ENCODE data around the gene PDLIM4.

The PDLIM4 gene

DNA sequence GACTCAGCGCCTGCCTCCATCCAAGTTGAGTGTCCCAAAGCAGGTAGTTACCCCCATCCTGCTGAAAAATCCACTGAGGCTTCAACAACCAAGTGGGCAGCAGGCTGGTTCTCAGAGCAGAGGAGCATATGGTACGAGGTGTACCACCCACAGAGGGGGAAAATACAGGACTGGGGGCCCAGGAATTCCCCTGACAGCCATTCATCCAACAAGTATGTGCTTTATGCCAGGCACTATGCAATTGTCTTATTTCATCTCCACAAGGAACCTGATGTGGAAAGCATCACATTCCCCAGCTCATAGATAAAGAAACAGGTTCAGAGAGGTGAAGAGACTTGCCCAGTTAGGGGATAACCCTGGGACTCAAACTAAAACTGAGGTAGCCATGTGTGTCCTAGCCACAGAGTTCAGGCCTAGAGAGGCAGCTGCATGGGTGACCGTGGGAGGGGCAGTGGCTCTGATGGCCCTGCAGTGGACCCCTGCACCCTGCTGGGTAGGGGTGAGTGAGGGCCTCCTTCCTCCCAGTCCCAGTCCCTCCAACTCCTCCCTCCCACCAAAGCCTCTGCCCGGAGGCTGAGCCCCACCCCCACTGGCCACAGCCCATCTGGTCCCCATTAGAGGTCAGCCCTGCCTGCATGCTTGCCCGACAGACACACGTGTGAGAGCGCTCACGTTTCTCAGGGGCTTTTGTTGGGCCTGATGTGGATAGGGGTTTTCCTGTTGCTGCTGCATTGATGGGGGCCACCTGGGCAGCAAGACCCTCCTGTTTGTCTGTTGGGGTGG lies 11.5 kb downstream of the PDLIM4 start:
- DNase-seq, result no peak

GRCh38 chr5:132269635-132270334 lies 12.3 kb downstream of the PDLIM4 start:
- DNase-seq, result no peak

- no peak for DNase-seq
Measured at GRCh38 chr5:132270335-132270665, 12.8 kb downstream of the PDLIM4 start.

DNA sequence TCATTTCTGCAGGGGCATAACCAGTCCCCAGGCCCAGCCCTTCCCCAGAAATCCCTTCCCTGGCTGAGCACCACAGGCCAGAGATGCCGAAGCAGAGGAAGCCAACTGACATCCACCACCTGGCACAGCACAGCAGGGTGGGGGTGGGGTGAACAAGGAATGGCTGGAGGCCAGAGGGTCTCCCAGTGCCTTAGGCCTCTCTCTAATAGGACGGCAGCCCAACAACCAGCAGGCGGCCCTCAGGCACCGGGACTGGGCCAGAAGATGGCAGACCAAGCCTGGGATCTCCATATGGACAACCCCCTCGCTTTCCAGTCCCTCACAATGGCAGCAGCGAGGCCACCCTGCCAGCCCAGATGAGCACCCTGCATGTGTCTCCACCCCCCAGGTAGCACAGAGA lies 13.2 kb downstream of the PDLIM4 start:
- no peak for DNase-seq

DNA sequence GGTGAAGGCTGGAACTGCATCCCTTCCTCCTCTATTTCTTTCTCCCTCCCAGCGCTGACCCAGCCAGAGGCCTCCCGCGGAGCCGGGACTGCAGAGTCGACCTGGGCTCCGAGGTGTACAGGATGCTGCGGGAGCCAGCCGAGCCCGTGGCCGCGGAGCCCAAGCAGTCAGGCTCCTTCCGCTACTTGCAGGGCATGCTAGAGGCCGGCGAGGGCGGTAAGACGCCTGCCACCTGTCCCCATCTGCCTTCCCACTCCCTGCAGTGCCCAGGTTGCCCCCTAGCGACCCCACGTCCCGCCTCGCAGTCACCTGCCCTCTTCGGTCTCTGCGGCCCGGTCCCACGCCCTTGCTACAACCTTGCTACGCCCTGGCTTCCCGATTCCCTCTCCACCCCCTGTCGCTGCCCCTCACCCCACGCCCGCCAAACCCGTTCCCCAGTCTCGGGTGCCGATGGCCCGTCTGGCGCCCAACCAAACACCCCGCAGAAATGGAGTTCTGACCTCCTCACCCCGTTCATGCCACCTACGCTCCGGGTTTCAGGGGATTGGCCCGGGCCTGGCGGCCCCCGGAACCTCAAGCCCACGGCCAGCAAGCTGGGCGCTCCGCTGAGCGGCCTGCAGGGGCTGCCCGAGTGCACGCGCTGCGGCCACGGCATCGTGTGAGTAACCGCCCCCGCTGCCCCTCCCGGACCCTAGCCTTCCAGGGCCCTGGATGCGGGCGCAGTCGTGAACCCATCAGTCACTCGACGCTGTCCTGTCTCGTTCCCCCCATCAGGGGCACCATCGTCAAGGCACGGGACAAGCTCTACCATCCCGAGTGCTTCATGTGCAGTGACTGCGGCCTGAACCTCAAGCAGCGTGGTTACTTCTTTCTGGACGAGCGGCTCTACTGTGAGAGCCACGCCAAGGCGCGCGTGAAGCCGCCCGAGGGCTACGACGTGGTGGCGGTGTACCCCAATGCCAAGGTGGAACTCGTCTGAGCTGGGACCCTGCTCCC lies 14.1 kb downstream of the PDLIM4 start:
- no peak for DNase-seq

GRCh38 chr5:132272311-132273210 lies 15.1 kb downstream of the PDLIM4 start:
- peak; percentile 32 to 69 for DNase-seq

DNA sequence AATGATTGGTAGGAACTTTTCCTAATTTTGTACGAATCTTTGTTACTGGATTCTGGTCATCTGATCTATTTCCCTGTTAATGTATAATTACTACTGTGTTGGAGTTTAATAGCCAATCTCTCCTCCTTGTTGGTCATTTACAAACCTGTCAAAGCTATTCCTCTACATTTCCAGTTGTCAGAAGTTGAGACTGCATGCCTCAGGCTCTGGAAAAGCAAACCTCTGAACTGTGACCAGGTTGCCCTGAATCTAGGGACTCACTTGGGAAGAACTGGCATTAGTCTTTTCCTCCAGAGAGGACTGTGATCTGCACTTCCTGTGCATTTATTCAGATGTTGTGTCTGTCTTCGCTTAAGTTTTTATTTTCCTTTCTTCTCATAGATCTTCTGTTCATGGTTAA lies 16.1 kb downstream of the PDLIM4 start:
- DNase-seq, result no peak

- DNase-seq, result no peak
Measured at GRCh38 chr5:132274050-132274792, 16.7 kb downstream of the PDLIM4 start.

DNA sequence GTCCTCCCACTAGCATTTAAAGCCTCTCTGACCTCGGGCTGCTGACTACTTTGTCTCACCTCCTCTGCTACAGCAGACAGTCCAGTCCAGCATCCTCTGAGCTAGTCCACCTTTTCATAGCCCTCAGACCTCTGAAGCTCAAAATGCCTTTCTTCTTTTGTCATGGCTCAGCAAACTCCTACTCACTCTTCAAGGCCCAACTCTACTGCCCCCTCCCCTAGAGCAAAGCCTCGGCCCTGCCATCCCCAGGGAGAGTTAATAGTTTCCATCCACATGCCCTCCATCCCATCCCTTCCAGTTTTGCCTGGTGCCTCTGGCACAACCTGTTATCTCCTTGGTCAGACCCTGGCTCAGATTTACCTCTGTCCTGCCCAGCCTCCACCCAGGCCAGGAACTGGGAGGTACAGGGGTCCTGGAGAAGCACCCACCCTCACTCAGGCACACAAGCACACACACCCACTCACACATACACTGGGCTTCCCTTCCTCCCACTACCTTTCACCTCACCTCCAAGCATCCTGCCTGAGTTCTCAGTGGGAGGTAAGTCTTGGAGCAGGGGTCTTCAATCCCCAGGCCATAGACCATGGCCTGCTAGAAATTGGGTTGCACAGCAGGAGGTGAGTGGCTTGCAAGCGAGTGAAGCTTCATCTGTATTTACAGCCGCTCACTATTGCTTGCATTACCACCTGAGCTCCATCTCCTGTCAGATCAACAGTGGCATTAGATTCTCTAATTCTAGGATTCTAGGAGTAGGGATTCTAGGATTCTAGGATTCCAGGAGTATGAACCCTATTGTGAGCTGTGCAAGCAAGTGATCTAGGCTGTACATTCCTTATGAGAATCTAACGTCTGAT lies 18.1 kb downstream of the PDLIM4 start:
- no peak for DNase-seq

GRCh38 chr5:132277256-132277655 lies 19.8 kb downstream of the PDLIM4 start:
- no peak for DNase-seq

DNA sequence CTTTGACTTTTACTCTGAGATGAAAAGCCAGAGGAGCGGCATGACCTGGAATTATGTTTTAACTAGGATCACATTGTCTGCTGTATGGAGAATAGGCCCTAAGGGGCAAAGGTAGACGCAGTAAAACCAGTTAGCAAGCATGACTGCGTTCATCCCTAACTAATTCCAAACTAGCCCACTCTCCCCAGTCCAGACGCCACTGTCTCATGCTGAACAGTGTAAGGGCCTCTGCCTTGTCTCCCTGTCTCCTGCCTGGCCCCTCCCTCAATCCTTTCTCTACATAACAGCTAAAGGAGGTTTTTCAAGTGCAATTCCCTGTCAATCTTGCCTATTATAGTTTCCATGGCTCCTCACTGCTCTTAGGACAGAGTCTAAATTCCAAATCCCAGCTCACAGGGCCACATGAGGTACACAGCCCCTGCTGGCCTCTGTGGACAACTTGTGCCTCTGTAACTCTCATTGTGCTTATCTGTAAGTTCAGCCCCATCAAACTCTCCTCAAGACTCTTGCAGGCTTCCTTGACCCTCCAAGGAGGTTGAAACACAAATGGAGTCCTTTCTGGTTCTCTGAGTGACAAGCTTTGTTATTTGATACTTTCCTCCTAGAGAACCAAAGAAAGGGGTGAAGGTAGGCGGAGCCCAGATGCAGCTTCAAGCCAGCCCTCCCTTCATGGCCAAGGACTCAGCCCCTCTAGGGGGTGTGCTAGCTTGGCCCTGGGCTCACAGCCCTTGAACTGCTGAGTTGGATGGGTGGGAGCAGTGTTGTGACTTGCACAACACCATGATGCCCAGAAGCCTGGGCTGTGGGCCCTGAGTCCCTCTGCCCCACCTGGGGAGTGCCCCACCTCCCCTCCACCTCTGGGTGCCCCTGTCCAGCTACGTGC lies 20.7 kb downstream of the PDLIM4 start:
- DNase-seq, result no peak

GRCh38 chr5:132279801-132280200 lies 22.3 kb downstream of the PDLIM4 start:
- no peak for DNase-seq

DNA sequence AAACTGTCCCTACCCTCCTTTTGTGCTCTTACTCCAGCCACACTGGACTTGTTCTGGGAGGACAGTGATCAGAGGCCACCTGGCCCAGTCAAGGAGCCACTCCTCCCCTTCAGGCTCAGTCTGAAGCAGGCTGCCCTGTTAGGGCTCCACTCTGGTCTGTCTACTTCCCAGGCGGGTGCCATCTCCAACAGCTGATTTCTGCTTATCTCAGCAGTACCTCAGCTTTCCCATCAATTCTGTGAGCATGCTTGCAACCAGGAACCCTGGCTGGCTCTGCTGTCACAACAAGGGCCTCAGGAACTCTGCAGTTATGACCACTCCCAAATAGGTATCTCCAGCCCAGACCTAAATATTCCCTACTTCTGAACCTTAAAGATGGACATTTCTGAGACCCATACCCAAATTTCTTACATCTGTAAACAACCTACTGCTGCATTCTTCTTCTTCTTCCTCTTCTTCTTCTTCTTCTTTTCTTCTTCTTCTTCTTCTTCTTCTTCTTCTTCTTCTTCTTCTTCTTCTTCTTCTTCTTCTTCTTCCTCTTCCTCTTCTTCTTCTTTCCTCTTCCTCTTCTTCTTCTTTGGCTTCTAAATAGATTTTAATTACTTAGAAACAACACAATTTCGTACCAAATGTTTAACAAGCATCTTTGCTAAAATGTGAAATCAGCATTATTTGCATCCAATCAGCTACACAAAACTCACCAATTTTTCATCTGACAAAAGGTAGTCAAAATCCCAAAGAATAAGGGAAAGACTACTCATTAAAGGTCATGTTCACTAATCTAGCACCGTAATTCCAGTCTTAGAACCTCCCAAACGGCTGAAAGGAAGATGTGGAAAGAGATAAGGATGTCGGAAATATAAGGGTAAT lies 23.1 kb downstream of the PDLIM4 start:
- no peak for DNase-seq

DNA sequence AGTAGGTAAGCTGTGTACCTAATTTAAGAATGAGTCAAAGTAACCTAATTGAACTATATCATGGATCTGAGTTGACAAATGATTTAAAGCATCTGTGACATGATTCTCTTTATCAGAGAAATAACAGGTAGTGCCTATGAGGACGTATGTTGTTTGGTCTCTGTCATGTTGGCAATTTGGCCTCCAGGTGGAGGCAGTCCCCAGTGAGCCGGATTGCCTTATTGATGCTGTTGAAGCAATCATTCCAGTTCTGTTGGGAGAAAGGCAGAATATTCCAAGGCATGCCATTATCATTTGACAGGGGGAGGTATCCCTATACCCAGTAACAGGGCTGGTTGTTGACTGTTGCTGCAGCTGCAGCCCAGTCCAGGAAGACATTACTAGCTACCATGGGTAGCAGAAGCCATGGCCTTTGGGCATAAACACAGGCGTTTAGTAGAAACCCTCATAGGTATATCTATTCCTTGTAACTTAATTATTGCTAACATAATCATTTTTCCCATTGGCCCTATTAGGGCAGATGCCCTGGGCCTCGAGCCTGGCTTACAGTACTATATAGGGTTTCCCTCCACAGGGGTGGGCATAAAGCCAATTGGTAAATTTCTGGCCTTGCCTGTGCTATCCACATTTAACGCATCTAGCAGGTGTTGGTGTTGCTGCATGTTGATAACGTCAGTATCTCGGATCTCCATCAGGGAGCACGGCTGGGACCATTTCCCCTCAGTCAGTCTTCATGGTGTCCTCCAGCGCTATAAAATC lies 24.5 kb downstream of the PDLIM4 start:
- DNase-seq, result no peak

GRCh38 chr5:132283423-132284043 lies 26.0 kb downstream of the PDLIM4 start:
- peak in 1 of 2 experiments; percentile 35 for DNase-seq

- no peak for DNase-seq
Measured at GRCh38 chr5:132289097-132289496, 31.6 kb downstream of the PDLIM4 start.

DNA sequence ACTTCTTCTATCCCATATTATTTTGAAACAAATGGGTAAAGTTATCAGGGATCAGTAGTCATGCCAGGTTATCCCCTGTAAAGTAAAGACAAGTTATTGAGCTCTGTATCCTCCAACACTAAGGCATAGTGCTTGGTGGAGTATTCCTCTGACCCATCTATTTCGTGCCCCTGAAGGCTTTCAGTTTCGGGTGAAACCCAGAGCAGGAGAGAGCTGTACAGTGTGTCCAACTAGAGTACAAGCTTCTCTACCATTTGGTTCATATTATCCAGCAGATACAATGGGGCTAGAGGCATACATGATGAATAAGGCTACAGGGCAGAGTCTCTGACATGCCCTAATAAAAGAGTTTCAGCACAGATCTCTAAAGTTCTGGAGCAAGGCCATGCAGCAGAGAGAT lies 33.5 kb downstream of the PDLIM4 start:
- DNase-seq, result no peak

Data from SW 1271 (cell line).